ENCODE results near the gene FXYD1.
"Not testable (repeated sequence)": the region's sequence is repeated elsewhere in the genome, so short reads cannot be mapped to it uniquely, and the experiment has no call there.

The FXYD1 gene

GRCh38 chr19:35138305-35138892, at the start of gene FXYD1:
Gene FXYD1 (plus strand): TSS chr19:35138824. CDS start chr19:35140080, 1,256 bp downstream.
- DNase-seq: peak; percentile 58

DNA sequence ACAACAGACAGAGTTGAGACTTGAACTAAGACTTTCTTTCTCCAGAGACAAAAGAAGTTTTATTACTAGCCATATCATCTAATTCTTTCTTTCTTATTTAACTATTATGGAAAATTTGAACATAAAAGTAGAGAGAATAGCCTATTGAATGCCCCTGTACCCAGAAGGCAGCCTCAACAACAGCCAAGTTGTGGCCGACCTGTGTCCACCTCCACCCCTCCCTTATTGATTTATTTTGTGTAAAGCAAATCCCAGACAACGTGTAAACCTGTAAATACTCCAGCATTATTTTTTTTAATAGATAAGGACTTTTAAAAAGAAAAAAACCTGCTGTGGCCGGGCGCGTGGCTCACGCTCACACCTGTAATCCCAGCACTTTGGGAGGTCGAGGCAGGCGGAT, 49.1 kb upstream of the FXYD1 start:
- DNase-seq: no peak

DNA sequence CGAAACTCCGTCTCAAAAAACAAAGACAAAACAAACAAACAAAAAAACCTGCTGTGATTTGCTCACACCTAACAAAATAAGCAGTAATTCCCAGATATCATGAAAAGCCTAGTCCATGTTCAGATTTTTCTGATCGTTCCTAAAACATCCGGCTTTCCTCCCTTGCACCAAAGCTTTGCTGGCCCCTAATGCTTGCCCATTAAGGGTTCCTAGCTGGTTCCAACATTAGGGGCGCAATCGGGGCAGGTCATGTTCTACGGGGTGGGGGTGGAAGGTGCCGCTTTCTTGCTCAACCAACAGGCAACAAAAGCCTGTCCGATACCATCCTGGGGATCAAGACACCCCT, 48.5 kb upstream of the FXYD1 start:
- no peak for DNase-seq

DNA sequence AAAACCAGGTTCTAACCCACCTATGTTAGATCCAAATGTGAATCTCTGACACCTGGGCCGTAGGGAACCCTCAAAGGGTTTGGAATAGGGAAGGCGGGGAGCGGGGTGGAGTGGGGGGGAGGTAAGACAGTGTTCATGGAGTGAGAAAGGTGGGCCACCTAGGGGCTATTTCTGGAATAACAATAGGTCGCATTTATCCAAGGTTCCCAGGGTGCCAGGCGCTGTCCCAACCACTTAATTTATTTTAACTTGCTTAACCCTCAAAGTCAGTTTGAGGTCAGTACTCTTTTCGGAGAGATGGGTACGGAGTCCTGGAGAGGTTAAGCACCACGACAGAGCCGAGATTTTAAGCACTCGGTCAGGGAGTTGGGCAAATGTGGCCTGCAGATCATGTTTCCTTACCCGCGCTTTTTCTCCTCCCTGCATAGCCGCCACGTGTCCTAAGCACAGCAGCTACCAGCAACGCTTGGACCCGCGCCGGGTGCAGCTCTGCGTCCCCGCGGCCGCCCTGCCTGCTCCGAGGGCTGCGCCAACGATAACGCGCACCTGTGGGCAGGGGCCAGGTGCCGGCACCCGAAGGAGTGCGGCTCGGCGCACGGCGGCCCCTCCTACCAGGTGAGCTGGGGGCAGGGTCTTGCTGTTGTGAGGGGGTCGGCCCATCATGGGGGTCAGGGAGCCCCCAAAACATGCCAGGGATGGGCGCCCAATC, 48.0 kb upstream of the FXYD1 start:
- peak; percentile 83 for DNase-seq

- no peak for DNase-seq
These were observed 45.2 kb upstream of the FXYD1 start for GRCh38 chr19:35093430-35093829.

GRCh38 chr19:35093941-35094647, 44.5 kb upstream of the FXYD1 start:
- DNase-seq: no peak

DNA sequence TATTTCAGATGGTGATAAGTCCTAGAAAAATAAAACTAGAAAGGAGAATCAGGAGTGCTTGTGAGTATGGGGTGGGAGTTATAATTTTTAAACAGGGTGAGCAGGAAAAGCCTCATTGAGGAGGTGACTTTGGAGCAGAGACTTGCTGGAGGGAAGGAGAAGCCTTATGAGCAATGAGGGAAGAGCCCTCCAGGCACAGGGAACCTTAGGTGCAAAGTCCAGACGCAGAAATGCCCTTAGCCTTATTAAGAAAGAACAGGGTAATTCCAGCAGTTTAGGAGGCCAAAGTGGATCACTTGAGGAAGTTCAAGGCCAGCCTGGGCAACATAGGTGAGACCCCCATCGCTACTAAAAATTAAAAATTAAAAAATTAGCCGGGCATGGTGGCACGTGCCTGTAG, 44.0 kb upstream of the FXYD1 start:
- DNase-seq: no peak

GRCh38 chr19:35095667-35096368, 42.8 kb upstream of the FXYD1 start:
- DNase-seq: no peak

GRCh38 chr19:35098413-35099049, 40.1 kb upstream of the FXYD1 start:
- DNase-seq: no peak

GRCh38 chr19:35099155-35099896, 39.3 kb upstream of the FXYD1 start:
- DNase-seq: no peak

DNA sequence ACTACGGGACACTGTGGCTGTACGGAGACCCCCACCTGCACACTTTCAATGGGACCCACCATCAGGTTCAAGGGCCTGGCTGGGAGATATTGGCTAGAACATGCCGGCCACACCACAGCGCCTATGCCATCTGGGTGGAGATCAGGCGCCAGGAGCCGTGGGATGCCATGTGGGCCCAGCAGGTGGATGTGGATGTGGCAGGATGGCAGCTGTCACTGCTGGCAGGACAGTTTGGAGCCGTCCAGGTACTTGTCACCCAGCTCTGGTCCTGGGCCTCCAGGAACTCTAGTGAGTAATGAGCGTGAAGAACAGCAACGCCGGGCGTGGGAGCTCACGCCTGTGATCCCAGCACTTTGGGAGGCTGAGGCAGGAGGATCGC, 38.7 kb upstream of the FXYD1 start:
- DNase-seq: no peak

GRCh38 chr19:35100588-35101533, 37.8 kb upstream of the FXYD1 start:
- DNase-seq: no peak

- DNase-seq: not testable (repeated sequence)
These were observed 36.7 kb upstream of the FXYD1 start for GRCh38 chr19:35101949-35102348.

DNA sequence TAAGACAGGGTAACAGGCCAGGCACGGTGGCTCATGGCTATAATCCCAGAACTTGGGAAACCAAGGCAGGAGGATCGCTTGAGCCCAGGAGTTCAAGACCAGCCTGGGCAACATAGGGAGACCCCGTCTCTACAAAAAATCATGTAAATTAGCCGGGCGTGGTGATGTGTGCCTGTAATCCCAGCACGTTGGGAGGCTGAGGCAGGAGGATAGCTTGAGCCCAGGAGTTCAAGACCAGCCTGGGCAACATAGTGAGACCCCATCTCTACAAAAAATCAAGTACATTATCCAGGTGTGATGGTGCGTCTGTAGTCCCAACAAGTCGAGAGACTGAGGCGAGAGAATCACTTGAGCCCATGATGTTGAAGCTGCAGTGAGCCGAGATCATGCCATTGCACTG, 35.0 kb upstream of the FXYD1 start:
- not testable (repeated sequence) for DNase-seq

GRCh38 chr19:35104361-35104760, 34.3 kb upstream of the FXYD1 start:
- DNase-seq: no peak

DNA sequence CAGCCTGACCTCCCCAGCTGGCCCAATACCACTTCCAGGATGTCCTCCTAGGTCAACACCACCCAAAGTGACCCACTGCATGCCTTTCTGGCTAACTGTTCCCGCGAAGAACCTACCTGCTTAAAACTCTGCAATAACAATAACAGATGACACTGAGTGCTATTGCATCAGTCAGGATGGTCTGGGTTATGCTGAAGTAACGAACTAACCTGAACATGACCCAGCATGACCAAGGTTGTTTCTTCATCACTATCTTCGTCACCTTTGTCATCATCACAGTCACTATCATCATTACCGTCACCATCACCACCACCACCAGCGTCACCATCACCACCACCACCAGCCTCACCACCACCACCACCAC, 33.6 kb upstream of the FXYD1 start:
- DNase-seq: no peak

DNA sequence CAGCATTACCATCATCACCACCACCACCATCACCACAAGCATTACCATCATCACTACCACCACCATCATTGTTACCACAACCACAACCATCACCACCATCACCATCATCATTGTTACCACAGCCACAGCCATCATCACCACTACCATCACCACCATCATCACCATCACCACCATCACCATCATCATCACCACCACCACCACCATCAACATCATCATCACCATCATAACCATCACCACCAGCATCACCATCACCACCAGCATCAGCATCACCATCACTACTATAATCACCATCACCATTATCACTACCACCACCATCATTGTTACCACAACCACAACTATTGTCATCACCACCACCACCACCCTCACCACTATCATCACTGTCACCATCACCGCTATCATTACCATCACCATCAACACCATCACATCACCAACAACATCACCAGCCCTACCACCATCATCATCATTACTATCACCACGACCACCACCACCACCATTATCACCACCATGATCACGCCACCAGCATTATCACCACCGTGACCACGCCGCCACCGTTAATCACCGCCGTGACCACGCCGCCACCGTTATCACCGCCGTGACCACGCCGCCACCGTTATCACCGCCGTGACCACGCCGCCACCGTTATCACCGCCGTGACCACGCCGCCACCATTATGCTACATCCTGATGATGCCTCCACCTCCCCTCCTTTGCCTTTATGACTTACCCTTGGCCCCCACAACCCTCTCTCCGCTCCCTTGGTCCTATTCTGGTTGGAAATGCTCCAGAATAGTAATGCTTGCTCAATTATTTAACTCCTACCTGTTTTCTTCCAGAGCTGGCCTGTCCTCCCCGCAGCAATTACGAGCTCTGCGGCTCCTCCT, 33.0 kb upstream of the FXYD1 start:
- no peak for DNase-seq

- no peak for DNase-seq
These were observed 32.4 kb upstream of the FXYD1 start for GRCh38 chr19:35106291-35106583.

DNA sequence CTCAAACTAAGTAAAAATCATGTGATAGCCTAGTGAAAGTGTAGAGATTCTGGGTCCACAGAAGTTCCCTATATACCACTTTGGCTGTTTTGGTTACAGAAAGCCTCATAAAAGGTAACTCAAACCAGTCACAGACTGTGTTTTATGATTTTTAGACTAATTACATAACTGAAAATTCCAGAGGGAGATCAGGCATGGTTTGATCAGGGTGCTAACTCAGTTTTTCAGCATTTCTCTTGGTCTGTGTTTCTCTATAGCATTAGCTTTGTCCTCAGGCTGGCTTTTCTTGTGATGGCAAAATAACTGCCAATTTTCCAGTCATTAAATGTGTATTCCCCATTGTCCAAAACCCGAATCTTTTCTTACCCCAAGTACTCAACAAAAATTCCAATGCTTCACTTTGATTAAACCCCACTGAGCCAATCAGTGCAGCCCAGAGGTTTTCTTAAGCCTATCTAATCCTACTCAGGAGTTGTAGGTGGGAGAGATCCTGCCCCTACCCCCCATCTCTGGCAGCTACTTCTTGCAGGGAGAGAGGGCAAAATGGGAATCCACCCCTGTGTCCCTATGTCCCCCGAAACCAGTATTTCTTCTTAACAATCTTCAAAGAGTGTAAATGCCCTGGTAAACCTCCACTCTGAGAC, 31.6 kb upstream of the FXYD1 start:
- DNase-seq: no peak

DNA sequence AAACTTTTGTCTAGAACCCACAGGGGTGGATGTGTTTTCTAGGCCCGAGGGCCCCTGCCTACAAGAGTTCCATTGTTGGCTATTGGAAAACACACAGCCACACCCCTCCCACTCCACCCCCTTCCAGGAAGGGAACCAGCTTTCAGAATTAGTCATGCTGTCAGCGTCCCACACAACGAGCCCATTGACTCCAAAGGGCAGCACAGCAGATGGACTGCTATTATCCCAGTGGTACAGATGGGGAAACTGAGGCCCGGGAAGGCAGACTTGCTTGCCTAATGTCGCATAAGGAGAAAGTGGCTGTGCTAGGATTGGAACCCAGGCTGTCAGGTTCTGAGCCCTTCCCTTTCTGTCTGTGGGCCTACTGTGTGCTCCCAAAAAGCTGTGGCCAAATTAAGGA, 31.1 kb upstream of the FXYD1 start:
- no peak for DNase-seq

All from retina (tissue), 1 donor.